SH-SY5Y (cell line): ENCODE results near the gene ABCA13.

Experiments
- GATA2 ChIP-seq: IDR thresholded peaks from 2 replicates; pipeline ENCODE4 v1.6.1; 2011; ENCODE audit warnings: mild to moderate bottlenecking, low read depth, low read length
- GATA3 ChIP-seq: IDR thresholded peaks from 2 replicates; pipeline ENCODE4 v1.6.1; 2011; ENCODE audit warnings: low read depth, mild to moderate bottlenecking, low read length, moderate library complexity

DNA sequence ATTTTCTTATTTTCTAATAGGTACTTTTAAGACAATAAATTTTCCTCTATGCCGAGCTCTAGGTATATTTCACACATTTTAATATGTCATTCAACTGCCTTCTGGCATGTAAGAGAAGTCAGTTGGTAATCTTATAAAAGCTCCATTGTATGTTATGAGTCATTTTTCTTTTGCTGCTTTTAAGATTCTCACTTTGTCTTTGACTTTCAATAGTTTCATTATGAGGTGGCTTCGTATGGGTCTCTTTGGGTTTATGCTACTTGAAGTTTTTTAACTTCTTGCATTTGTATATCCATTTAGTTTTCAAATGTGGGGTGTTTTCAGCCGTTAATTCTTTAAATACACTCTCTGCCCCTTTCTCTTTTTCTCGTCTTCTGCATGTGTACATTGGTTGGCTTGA, 80.5 kb downstream of the ABCA13 start:
- TF ChIP-seq GATA3 (no peak), GATA2 (no peak)
